HCT116 (cell line): ENCODE data around the gene NOBOX. TPM values are rescaled to one million over a fixed set of nuclear protein-coding genes. Genes with fewer than 3 reads are reported as not detected.

Experiments
- ATAC-seq: fragments of 200-7000 bp; cut with Tn5 transposase; 2 replicates; pipeline ENCODE4 v1.9.1; 2020; ENCODE audit warnings: mild to moderate bottlenecking, moderate library complexity
- BruUV-seq: library from RNA; stranded (reverse); fragments of 400-500 nt; replicated peaks from 2 replicates; lab custom pipeline; 2021; lab: Mats Ljungman, UMichigan
- CTCF ChIA-PET: fragments of 300-600 bp; sonication (Branson Sonifier 250); formaldehyde crosslinking; loops from one replicate; lab custom pipeline; 2021; ENCODE audit warnings: antibody characterized with exemption; lab: Charles Lee
- POLR2A ChIA-PET: fragments of 300-600, 350-600 bp; sonication (Branson Sonifier 250); formaldehyde crosslinking; loops from one replicate; lab custom pipeline; 2021; ENCODE audit warnings: antibody characterized with exemption; lab: Charles Lee
- RAD21 ChIA-PET, 2 experiments: fragments of 300-600 bp; sonication (Branson Sonifier 250); formaldehyde crosslinking; loops; one replicate each; lab custom pipeline; 2023; ENCODE audit warnings: low total read pairs in 2 of 2; ENCODE audit not compliant: uncharacterized antibody in 2 of 2, unreplicated experiment in 2 of 2, low non-redundant PET in 1 of 2; lab: Charles Lee
- DNase-seq: peaks from one replicate; pipeline ENCODE4 v3.0.0-alpha.2; 2010; ENCODE audit warnings: low read depth, low spot score
- H2AFZ ChIP-seq: fragments of 200-600 bp; shearing (Covaris generic), sonication (generic); 2 replicates; pipeline ENCODE4 v1.6.1; 2017; ENCODE audit warnings: low read depth, mixed run types, mixed read lengths, antibody characterized with exemption, low read length; ENCODE audit not compliant: poor library complexity, severe bottlenecking
- H3K27ac ChIP-seq: 2 replicates; pipeline ENCODE4 v1.5.1; 2012; ENCODE audit warnings: low read depth, low read length
- H3K27me3 ChIP-seq: fragments of 200-600 bp; sonication (generic); 2 replicates; pipeline ENCODE4 v1.6.1; 2016; ENCODE audit warnings: mixed run types, low read length, mixed read lengths; ENCODE audit not compliant: insufficient read depth
- H3K36me3 ChIP-seq, 2 experiments: fragments of 200-500 bp in 1 of 2; fragments of 200-600 bp in 1 of 2; sonication (Bioruptor generic) in 1 of 2; sonication (generic) in 1 of 2; 2 replicates each; pipeline versions ENCODE4 v1.5.1 to v1.6.1; 2014 to 2016; ENCODE audit warnings: low read length in 2 of 2, inconsistent platforms in 1 of 2, mixed read lengths in 1 of 2, mixed run types in 1 of 2; ENCODE audit not compliant: insufficient read depth in 2 of 2, control insufficient read depth in 1 of 2
- H3K4me1 ChIP-seq, 2 experiments: fragments of 200-600 bp in 1 of 2; sonication (generic) in 1 of 2; 2 replicates each; pipeline versions ENCODE4 v1.5.1 to v1.6.1; 2012 to 2017; ENCODE audit warnings: low read length in 2 of 2, inconsistent platforms in 1 of 2, mild to moderate bottlenecking in 1 of 2, mixed read lengths in 1 of 2, mixed run types in 1 of 2, moderate library complexity in 1 of 2; ENCODE audit not compliant: insufficient read depth in 2 of 2, control insufficient read depth in 1 of 2
- H3K4me2 ChIP-seq: fragments of 200-600 bp; sonication (generic); 2 replicates; pipeline ENCODE4 v1.6.1; 2017; ENCODE audit warnings: mixed run types, low read length, mixed read lengths
- H3K4me3 ChIP-seq, 2 experiments: fragments of 200-600 bp in 1 of 2; sonication (generic) in 1 of 2; replicated peaks in 1 of 2; 2 replicates each; pipeline ENCODE4 v1.5.1; 2011 to 2016; ENCODE audit warnings: low read length in 2 of 2, control low read depth in 1 of 2, low read depth in 1 of 2, mild to moderate bottlenecking in 1 of 2, mixed read lengths in 1 of 2, mixed run types in 1 of 2
- H3K79me2 ChIP-seq: fragments of 200-600 bp; sonication (generic); 2 replicates; pipeline ENCODE4 v1.6.1; 2017; ENCODE audit warnings: mild to moderate bottlenecking, mixed run types, low read length, moderate library complexity, mixed read lengths; ENCODE audit not compliant: insufficient read depth
- H3K9ac ChIP-seq: fragments of 200-600 bp; sonication (generic); 2 replicates; pipeline ENCODE4 v1.6.1; 2016; ENCODE audit warnings: low read length, mixed read lengths
- H3K9me2 ChIP-seq: fragments of 200-600 bp; sonication (generic), shearing (Covaris generic); 2 replicates; pipeline ENCODE4 v1.6.1; 2017; ENCODE audit warnings: mixed run types, mild to moderate bottlenecking, moderate library complexity; ENCODE audit not compliant: insufficient read depth
- H3K9me3 ChIP-seq, 2 experiments: fragments of 200-500 bp in 1 of 2; fragments of 200-600 bp in 1 of 2; sonication (Bioruptor generic) in 1 of 2; sonication (generic) in 1 of 2; 2 replicates each; pipeline ENCODE4 v1.6.1; 2014 to 2017; ENCODE audit warnings: low read length in 2 of 2, mixed read lengths in 2 of 2, inconsistent platforms in 1 of 2, low read depth in 1 of 2, mild to moderate bottlenecking in 1 of 2, mixed run types in 1 of 2, moderate library complexity in 1 of 2; ENCODE audit not compliant: control insufficient read depth in 1 of 2, insufficient read depth in 1 of 2
- H4K20me1 ChIP-seq: fragments of 200-600 bp; sonication (generic), shearing (Covaris generic); 2 replicates; pipeline ENCODE4 v1.6.1; 2017; ENCODE audit warnings: mixed run types, mild to moderate bottlenecking, moderate library complexity; ENCODE audit not compliant: insufficient read depth
- CEBPB ChIP-seq: IDR thresholded peaks from 2 replicates; pipeline ENCODE4 v1.6.1; 2012; ENCODE audit warnings: low read depth
- ELF1 ChIP-seq: IDR thresholded peaks from 2 replicates; pipeline ENCODE4 v1.6.1; 2012; ENCODE audit warnings: low read depth, borderline replicate concordance
- EZH2 ChIP-seq: fragments of 200-600 bp; sonication (generic); IDR thresholded peaks from 2 replicates; pipeline ENCODE4 v1.6.1; 2017; ENCODE audit warnings: antibody characterized with exemption, mixed run types
- EZH2phosphoT487 ChIP-seq: fragments of 200-600 bp; IDR thresholded peaks from 2 replicates; pipeline ENCODE4 v1.6.1; 2018; ENCODE audit warnings: antibody characterized with exemption, borderline replicate concordance
- FOSL1 ChIP-seq: IDR thresholded peaks from 2 replicates; pipeline ENCODE4 v1.6.1; 2012; ENCODE audit warnings: low read depth
- JUND ChIP-seq: IDR thresholded peaks from 2 replicates; pipeline ENCODE4 v1.6.1; 2012
- MAX ChIP-seq: IDR thresholded peaks from 2 replicates; pipeline ENCODE4 v1.6.1; 2012
- POLR2AphosphoS5 ChIP-seq: IDR thresholded peaks from 2 replicates; pipeline ENCODE4 v1.6.1; 2011; ENCODE audit warnings: mild to moderate bottlenecking, low read depth, low read length, moderate library complexity
- RAD21 ChIP-seq: IDR thresholded peaks from 2 replicates; pipeline ENCODE4 v1.6.1; 2012; ENCODE audit warnings: low read depth, mild to moderate bottlenecking
- SIN3A ChIP-seq: IDR thresholded peaks from 2 replicates; pipeline ENCODE4 v1.6.1; 2012; ENCODE audit warnings: low read depth
- SP1 ChIP-seq: IDR thresholded peaks from 2 replicates; pipeline ENCODE4 v1.6.1; 2012; ENCODE audit warnings: low read depth
- SRF ChIP-seq: IDR thresholded peaks from 2 replicates; pipeline ENCODE4 v1.6.1; 2012; ENCODE audit warnings: low read depth
- TCF7L2 ChIP-seq: IDR thresholded peaks from 2 replicates; pipeline ENCODE4 v1.7.0; 2011; ENCODE audit warnings: borderline replicate concordance, inconsistent platforms; ENCODE audit not compliant: insufficient read depth, insufficient read length; ENCODE audit errors: extremely low read depth
- YY1 ChIP-seq: IDR thresholded peaks from 2 replicates; pipeline ENCODE4 v1.6.1; 2011; ENCODE audit warnings: low read length, low read depth, moderate library complexity, mild to moderate bottlenecking; ENCODE audit not compliant: insufficient replicate concordance; ENCODE audit errors: extremely low read depth
- ZFX ChIP-seq: fragments of 450-650 bp; IDR thresholded peaks from 2 replicates; pipeline ENCODE4 v1.6.1; 2017
- ZNF274 ChIP-seq: fragments of 200-500 bp; sonication (Bioruptor generic); IDR thresholded peaks from 2 replicates; pipeline ENCODE4 v1.6.1; 2014; ENCODE audit warnings: mild to moderate bottlenecking, low read depth, low read length, inconsistent platforms
- intact Hi-C: fragments of 100-400 bp; cut with micrococcal nuclease; formaldehyde crosslinking; loops from 2 replicates; pipeline ENCODE4 v1.10.0; 2022
- total RNA-seq: library from RNA; stranded (reverse); gene quantifications from one replicate; pipeline ENCODE4 v1.2.1, GENCODE V29; 2021; ENCODE audit not compliant: unreplicated experiment
- TF ChIP-seq, protein P1 (sequence below): IDR thresholded peaks from 2 replicates; pipeline ENCODE4 v1.6.1; 2012; ENCODE audit warnings: low read depth
- TF ChIP-seq, protein P2 (sequence below): IDR thresholded peaks from 2 replicates; pipeline ENCODE4 v1.6.1; 2011; ENCODE audit warnings: mild to moderate bottlenecking, low read length, moderate library complexity; ENCODE audit not compliant: insufficient replicate concordance; ENCODE audit errors: extremely low read depth
- TF ChIP-seq, protein P3 (sequence below), 3 experiments: fragments of 200-600 bp in 1 of 3; sonication (generic) in 1 of 3; IDR thresholded peaks in 2 of 3; conservative IDR thresholded peaks in 1 of 3; 2 replicates each; pipeline ENCODE4 v1.5.1; 2012 to 2017; ENCODE audit warnings: low read depth in 2 of 3, low read length in 2 of 3, antibody characterized with exemption in 1 of 3, borderline replicate concordance in 1 of 3, control low read depth in 1 of 3, mild to moderate bottlenecking in 1 of 3, mixed read lengths in 1 of 3, mixed run types in 1 of 3, moderate library complexity in 1 of 3; ENCODE audit not compliant: insufficient read depth in 1 of 3
- TF ChIP-seq, protein P4 (sequence below): IDR thresholded peaks from 2 replicates; pipeline ENCODE4 v1.6.1; 2012

Gene NOBOX
- total RNA-seq, 1 experiment from 2014 or later, result not detected

DNA sequence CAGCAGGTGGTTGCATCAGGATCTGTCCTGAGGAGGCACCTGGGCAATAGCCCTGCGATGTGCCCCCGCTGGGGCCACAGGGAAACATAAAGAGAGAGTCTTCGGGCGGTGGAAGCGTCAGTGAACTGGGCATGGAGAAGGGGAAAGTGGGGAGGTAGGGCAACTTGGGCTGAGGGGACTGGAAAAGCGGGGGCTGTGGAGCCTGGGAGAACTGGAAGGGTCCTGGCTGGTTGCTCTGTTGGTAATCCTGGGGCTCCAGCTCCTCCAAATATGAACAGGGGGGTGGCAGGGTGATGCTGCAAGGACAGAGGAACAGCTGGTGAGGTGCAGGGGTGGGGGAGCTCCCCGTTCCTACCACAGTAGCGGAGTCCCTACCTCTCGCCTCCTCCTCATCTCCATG is 5.2 kb downstream of the NOBOX start:
- Histone ChIP-seq H3K4me2 (no peak overlapping the region), H2AFZ (no peak overlapping the region)
- no TSS peak for BruUV-seq
- TF ChIP-seq ELF1, result no peak
- TF ChIP-seq SIN3A, result no peak
- no peak for TF ChIP-seq EZH2
- TF ChIP-seq, protein P1, sequence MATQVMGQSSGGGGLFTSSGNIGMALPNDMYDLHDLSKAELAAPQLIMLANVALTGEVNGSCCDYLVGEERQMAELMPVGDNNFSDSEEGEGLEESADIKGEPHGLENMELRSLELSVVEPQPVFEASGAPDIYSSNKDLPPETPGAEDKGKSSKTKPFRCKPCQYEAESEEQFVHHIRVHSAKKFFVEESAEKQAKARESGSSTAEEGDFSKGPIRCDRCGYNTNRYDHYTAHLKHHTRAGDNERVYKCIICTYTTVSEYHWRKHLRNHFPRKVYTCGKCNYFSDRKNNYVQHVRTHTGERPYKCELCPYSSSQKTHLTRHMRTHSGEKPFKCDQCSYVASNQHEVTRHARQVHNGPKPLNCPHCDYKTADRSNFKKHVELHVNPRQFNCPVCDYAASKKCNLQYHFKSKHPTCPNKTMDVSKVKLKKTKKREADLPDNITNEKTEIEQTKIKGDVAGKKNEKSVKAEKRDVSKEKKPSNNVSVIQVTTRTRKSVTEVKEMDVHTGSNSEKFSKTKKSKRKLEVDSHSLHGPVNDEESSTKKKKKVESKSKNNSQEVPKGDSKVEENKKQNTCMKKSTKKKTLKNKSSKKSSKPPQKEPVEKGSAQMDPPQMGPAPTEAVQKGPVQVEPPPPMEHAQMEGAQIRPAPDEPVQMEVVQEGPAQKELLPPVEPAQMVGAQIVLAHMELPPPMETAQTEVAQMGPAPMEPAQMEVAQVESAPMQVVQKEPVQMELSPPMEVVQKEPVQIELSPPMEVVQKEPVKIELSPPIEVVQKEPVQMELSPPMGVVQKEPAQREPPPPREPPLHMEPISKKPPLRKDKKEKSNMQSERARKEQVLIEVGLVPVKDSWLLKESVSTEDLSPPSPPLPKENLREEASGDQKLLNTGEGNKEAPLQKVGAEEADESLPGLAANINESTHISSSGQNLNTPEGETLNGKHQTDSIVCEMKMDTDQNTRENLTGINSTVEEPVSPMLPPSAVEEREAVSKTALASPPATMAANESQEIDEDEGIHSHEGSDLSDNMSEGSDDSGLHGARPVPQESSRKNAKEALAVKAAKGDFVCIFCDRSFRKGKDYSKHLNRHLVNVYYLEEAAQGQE, result no peak
- TF ChIP-seq SP1, result no peak
- TF ChIP-seq ZFX, result no peak
- TF ChIP-seq, protein P2, sequence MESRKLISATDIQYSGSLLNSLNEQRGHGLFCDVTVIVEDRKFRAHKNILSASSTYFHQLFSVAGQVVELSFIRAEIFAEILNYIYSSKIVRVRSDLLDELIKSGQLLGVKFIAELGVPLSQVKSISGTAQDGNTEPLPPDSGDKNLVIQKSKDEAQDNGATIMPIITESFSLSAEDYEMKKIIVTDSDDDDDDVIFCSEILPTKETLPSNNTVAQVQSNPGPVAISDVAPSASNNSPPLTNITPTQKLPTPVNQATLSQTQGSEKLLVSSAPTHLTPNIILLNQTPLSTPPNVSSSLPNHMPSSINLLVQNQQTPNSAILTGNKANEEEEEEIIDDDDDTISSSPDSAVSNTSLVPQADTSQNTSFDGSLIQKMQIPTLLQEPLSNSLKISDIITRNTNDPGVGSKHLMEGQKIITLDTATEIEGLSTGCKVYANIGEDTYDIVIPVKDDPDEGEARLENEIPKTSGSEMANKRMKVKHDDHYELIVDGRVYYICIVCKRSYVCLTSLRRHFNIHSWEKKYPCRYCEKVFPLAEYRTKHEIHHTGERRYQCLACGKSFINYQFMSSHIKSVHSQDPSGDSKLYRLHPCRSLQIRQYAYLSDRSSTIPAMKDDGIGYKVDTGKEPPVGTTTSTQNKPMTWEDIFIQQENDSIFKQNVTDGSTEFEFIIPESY, result no peak
- TF ChIP-seq, protein P3, sequence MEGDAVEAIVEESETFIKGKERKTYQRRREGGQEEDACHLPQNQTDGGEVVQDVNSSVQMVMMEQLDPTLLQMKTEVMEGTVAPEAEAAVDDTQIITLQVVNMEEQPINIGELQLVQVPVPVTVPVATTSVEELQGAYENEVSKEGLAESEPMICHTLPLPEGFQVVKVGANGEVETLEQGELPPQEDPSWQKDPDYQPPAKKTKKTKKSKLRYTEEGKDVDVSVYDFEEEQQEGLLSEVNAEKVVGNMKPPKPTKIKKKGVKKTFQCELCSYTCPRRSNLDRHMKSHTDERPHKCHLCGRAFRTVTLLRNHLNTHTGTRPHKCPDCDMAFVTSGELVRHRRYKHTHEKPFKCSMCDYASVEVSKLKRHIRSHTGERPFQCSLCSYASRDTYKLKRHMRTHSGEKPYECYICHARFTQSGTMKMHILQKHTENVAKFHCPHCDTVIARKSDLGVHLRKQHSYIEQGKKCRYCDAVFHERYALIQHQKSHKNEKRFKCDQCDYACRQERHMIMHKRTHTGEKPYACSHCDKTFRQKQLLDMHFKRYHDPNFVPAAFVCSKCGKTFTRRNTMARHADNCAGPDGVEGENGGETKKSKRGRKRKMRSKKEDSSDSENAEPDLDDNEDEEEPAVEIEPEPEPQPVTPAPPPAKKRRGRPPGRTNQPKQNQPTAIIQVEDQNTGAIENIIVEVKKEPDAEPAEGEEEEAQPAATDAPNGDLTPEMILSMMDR (IDR thresholded peaks at IDR 0.05 in 2 of 3, conservative IDR thresholded peaks at IDR 0.05 in 1 of 3; ENCODE audit: borderline replicate concordance in 1 of 3, insufficient read depth in 1 of 3, low read depth in 2 of 3, low read length in 2 of 3), result no peak
- TF ChIP-seq POLR2AphosphoS5, result no peak
- TF ChIP-seq ZNF274, result no peak
- TF ChIP-seq FOSL1, result no peak
- TF ChIP-seq MAX, result no peak
- TF ChIP-seq JUND, result no peak
- no peak for TF ChIP-seq RAD21
- TF ChIP-seq YY1, result no peak
- no peak for TF ChIP-seq EZH2phosphoT487
- TF ChIP-seq, protein P4, sequence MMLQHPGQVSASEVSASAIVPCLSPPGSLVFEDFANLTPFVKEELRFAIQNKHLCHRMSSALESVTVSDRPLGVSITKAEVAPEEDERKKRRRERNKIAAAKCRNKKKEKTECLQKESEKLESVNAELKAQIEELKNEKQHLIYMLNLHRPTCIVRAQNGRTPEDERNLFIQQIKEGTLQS, result no peak
- TF ChIP-seq CEBPB, result no peak
- no peak for TF ChIP-seq SRF
- TF ChIP-seq TCF7L2, result no peak
- TF ChIP-seq, all 23 proteins: peak for 0
- ChIA-PET RAD21 (no interaction called here), POLR2A (no interaction called here), CTCF (no interaction called here)
- H4K20me1 ChIP-seq, result no peaks in the 10 kb centered on the region
- no peaks in the 10 kb centered on the region for H3K9me2 ChIP-seq
- no peak overlapping the region for H3K4me3 ChIP-seq
- H3K79me2 ChIP-seq, result no peaks in the 10 kb centered on the region
- DNase-seq (no peak), ATAC-seq (no peak)
- H3K4me1 ChIP-seq, result no peaks in the 10 kb centered on the region
- intact Hi-C loops, result no loop called here
- H3K27ac ChIP-seq, result no peak overlapping the region
- no peak overlapping the region for H3K9ac ChIP-seq
- 0 out of 2 replicates have a peak, but pooled peaks cover 3% of the 10 kb centered on the region for H3K27me3 ChIP-seq
- no peaks in the 10 kb centered on the region for H3K9me3 ChIP-seq
- no peaks in the 10 kb centered on the region for H3K36me3 ChIP-seq
